Kidney epithelial cell (primary cell): ENCODE data around the gene EGFL8. TPM values are rescaled to one million over a fixed set of nuclear protein-coding genes. Genes with fewer than 3 reads are reported as not detected.

Experiments used
- DNase-seq: peaks from one replicate; pipeline ENCODE4 v3.0.0-alpha.2; 2010; ENCODE audit warnings: low read depth
- H3K27me3 ChIP-seq: 2 replicates; pipeline ENCODE4 v1.6.0; 2011; ENCODE audit warnings: low read length; ENCODE audit not compliant: control insufficient read depth, insufficient read depth
- H3K36me3 ChIP-seq: 2 replicates; pipeline ENCODE4 v1.5.1; 2011; ENCODE audit warnings: low read length; ENCODE audit not compliant: control insufficient read depth, insufficient read depth
- H3K4me3 ChIP-seq: 2 replicates; pipeline ENCODE4 v1.5.1; 2011; ENCODE audit warnings: low read depth, mild to moderate bottlenecking, control low read depth, low read length
- total RNA-seq: library from RNA; depleted of rRNA; stranded (reverse); fragments of >200 nt; gene quantifications from 2 replicates; pipeline ENCODE4 v1.2.3, GENCODE V29; 2015
- TF ChIP-seq, protein P1 (sequence below): IDR thresholded peaks from 2 replicates; pipeline ENCODE4 v1.5.1; 2011; ENCODE audit warnings: mild to moderate bottlenecking, moderate library complexity, low read length, control low read depth, inconsistent platforms; ENCODE audit not compliant: insufficient read depth, poor library complexity, severe bottlenecking

EGFL8 gene
- total RNA-seq, 1 donor from 2014 or later: 5.1 TPM

- H3K36me3 ChIP-seq: no peaks in the 10 kb centered on the region
- DNase-seq: no peak
- TF ChIP-seq, protein P1, sequence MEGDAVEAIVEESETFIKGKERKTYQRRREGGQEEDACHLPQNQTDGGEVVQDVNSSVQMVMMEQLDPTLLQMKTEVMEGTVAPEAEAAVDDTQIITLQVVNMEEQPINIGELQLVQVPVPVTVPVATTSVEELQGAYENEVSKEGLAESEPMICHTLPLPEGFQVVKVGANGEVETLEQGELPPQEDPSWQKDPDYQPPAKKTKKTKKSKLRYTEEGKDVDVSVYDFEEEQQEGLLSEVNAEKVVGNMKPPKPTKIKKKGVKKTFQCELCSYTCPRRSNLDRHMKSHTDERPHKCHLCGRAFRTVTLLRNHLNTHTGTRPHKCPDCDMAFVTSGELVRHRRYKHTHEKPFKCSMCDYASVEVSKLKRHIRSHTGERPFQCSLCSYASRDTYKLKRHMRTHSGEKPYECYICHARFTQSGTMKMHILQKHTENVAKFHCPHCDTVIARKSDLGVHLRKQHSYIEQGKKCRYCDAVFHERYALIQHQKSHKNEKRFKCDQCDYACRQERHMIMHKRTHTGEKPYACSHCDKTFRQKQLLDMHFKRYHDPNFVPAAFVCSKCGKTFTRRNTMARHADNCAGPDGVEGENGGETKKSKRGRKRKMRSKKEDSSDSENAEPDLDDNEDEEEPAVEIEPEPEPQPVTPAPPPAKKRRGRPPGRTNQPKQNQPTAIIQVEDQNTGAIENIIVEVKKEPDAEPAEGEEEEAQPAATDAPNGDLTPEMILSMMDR: no peak
- H3K4me3 ChIP-seq: no peak overlapping the region
- H3K27me3 ChIP-seq: no peaks in the 10 kb centered on the region
These were observed 7.5 kb upstream of the EGFL8 start for GRCh38 chr6:32156891-32157290.

GRCh38 chr6:32158052-32158451 lies 6.3 kb upstream of the EGFL8 start:
- Histone ChIP-seq H3K27me3 (no peaks in the 10 kb centered on the region), H3K4me3 (no peak overlapping the region), H3K36me3 (no peaks in the 10 kb centered on the region)
- no peak for DNase-seq
- TF ChIP-seq, protein P1: no peak

DNA sequence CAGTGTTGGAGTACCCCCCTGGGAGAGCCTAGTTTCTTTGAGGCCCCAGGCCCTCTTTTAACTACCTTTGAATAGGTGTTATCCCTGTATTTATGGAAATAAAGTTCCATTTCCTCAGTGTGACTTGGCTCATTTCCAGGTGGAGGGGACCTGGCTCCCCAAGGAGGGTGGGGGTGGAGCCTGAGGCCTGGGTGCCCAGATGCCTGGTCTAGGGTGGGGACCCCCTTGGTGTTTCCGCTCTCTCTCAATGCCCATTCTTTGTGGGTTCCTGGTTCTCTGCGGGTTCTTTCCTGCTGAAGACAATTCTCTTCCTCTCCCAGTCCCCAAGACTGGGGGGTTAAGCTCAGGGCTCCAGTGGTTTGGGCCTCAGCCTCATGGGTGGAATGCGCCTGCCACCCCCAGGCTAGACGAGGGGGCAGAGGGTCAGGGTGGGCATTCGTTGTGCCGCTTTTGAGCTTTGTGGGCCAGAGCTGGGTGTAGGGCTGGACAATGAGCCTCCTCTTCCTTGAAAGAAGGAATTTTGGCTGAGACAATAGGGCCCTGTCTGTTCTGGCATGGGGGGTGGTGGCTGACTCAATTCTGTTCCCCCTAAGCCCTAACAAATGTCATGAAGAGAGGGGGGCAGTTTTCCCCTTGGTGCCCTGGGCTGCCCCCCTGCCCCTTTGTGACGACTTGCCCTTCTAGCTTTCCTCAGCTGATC lies 686 bp upstream of the EGFL8 start:
- H3K36me3 ChIP-seq: peaks cover 1% of the 10 kb centered on the region
- H3K4me3 ChIP-seq: no peak overlapping the region
- DNase-seq: no peak
- H3K27me3 ChIP-seq: no peaks in the 10 kb centered on the region
- TF ChIP-seq, protein P1: no peak

- Histone ChIP-seq H3K36me3 (peaks cover 4% of the 10 kb centered on the region), H3K4me3 (no peak overlapping the region), H3K27me3 (no peaks in the 10 kb centered on the region)
- TF ChIP-seq, protein P1: no peak
- DNase-seq: no peak
These were observed 2.1 kb downstream of the EGFL8 start for GRCh38 chr6:32166411-32167061.

- no peak overlapping the region for H3K4me3 ChIP-seq
- peaks cover 4% of the 10 kb centered on the region for H3K36me3 ChIP-seq
- no peak for DNase-seq
- TF ChIP-seq, protein P1: no peak
- no peaks in the 10 kb centered on the region for H3K27me3 ChIP-seq
These were observed 2.9 kb downstream of the EGFL8 start for GRCh38 chr6:32167154-32167760.
